Stimulated activated CD8-positive, alpha-beta memory T cell treated with anti-CD3 and anti-CD28 coated beads, Interleukin-12 subunit alpha, Interleukin-12 subunit beta, amount 100 ng/mL, for 1 hour (primary cell): Measurements from ENCODE around the gene FIBP.

Source experiments
- DNase-seq: peaks from one replicate; pipeline ENCODE4 v3.0.0-alpha.2; 2020; ENCODE audit warnings: low read depth

The FIBP gene

DNA sequence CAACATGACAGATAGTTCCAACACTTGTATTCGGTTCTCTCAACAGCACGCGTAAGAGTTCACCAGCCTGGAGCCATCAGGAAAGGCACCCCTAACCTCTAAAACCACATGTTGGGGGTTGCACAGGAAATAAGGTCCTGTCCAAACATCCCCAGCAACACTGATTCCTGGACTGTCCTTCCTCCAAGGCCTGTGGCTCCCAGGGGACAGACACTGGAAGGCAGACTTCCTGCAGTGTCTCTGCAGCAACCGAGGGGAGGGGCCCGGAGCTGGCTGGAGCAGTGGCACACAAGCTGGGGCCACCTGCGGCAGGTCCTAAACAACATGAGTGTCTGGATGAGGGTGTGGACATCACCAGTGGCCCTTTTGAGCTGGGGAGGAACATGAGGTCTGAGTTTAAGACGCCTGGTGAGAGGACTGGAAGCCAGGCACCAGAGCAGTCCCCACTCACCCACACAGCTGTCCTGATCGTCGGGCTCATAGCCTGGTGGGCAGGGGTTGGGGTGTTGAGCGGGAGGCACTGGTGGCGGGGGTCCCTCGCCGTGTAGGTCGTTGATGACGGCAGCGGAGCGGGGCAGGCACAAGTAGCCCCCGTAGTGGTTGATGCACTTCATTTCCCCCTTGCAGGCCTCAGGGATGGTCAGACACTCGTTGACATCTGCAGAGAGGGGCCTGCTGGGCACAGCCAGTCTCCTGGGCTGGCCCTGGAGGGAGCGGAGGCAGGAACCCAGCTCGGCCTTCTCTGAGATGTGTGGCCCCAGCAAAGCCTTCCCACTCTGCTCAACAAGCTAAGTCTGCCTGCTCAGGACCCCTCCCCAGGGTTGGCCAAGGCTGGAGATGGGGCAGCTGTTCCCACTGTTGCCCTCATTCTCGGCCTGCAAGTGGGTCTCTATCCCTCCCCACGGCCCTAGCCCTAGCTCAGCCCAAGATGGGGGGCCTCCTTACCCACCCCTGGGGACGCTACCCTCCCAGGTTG lies 17.3 kb downstream of the FIBP start:
- DNase-seq, result no peak

DNA sequence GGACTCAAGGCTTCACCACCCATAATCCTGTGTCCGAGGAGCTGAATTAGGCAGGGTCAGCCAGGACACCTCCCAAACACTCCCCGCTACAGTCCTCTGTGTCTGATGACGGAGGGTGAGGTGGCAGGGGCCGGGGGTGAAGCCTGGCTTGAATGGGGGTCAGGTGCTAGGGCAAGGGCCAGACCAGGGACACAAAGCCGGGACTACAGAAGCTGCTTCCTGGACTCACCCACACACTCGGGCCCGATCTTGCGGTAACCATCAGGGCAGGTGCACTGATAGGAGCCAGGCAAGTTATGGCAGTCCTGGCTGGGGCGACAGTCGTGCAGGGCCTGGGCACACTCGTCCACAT lies 18.0 kb downstream of the FIBP start:
- DNase-seq, result no peak

DNA sequence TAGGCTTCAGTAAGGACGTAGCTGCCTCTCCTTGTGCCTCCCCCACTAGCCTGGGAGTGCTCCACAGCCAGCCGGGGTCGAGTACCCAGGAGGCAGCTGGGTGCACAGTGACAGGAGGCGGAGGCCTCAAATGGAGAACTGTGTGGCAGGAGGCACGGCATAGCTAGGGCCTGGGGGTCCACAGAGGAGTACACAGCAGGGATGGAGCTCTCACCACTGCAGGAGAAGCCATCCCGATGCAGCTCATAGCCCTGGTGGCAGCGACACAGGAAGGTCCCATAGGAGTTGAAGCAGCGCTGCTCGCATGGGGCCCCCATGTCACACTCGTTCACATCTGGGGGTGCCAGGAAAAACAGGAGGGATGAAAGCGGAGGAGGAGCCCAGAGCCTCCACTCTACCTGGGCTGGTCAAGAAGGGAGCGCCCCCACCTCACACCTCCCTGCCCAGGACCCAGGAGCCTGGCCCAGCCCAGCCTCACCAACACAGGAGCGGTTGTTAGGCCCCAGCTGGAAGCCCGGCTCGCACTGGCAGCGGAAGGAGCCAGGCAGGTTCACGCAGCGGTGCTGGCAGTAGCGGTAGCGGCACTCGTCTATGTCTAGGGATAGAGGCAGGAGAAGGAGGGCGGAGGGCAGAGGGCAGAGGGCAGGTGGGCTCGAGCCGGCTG lies 18.5 kb downstream of the FIBP start:
- no peak for DNase-seq

DNA sequence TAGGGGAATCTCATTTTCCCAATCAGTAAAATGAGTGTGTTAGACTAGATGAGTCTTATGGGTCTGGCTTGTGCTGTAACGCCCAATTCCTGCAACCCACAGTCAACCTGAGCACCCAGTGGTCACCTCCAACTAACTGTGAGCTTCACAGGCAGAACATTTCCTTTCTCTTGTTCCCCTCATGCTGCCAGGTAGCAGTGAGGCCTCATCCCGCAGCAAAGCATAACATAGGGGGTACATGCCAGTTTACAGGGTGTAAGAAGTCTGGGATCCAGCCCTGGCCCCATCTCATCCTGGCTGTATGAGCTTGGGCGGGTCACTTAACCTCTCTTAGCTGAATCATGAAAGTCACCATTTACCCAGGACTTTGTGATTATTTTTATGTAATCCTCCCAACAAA lies 19.4 kb downstream of the FIBP start:
- DNase-seq, result no peak

DNA sequence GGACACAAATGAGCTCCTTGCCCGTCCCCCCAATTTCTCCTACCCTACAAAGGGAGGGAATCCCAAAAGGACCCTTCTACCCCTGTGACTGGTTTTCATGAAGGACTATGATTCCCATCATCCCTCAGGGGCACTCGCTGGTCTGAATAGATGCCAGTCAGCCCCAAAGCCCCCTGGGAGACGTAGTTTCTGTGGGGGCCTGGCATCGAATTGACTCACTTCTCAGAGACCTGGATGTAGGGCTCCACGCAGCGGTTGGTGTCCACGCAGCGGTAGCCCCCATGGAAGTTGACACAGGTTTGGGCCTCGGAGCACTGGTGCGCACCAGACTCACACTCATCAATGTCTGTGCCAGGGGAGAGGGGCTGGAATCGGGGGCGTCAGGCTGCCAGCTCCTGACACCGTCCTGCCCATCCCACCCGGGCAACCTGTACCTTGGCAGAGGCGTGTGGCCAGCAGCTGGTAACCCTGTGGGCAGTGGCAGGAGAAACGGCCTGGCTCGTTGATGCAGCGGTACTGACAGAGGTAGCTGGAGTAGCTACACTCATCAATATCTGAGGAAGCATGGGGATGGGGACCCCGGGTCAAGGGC lies 20.1 kb downstream of the FIBP start:
- no peak for DNase-seq

DNA sequence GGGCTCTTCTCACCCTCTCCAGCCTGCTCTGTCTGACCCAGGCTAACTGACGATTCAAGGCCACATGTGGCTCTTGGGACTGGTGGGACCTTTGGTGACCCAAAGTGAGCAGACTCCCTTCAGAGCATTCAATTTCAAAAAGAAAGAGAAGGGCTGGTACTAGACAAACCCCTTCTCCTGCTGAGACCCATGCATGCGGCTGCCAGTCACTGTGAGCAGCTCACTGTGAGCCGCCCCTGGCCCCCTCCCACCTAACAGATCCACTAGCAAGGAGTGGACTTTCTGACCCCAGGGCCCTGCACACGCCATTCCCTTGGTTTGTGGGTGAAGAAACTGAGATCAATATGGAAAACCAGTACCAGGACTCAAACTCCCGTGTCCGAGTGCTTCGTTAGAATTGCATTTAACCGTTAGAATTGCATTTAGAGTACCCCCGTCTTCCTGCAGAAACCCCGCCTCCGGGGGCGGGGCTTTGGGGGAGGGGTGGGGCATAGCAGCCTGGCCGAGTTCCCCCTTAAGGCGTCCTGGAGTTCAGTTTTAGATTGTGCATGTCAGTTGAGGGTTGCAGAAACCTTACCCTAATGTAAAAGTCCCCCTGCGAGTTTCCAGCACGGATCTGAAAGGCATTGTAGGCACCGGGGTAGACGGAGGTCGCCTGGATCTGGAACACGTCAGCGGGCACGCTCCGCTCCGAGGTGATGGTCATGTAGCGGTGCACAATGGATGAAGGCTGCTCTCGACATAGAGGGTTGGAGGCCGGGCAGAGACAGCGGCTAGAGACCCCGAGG lies 20.8 kb downstream of the FIBP start:
- DNase-seq, result no peak

DNA sequence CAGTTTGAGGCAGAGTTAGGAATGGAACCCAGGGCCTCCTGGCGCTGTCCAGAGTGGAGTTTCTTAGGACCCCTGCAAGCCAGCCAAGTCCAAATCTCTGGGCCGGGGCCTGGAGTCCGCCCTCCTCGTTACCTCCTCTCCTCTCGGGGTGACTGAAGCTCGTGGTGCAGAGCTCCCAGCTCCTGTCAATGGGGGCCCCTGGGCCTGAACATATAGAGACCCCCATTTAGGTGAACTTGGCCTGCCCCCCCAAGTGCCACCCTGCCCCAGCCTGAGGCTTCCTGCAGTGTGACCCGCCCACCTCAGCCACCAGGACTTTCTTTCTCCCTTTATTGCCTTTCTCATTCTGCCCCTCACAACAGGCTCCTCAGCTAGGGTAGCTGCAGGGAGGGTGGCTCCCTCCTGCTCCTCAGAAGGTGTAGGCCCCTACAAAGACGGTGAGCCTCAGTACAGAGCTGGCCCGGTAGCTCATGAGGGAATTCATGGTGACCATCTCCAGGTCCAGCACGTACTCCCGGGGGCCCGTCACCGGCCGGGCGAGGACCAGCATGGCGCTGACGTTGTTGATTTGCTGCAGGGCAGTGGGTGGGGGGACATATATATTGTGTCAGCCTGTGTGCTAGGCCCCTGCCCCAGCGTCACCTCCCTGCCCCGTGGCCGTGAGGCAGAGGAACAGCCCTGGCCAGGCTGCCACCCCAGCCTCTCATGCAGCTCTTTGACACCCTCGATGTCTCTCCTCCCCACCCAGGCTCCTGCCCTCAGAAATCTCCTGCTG lies 21.6 kb downstream of the FIBP start:
- no peak for DNase-seq

DNA sequence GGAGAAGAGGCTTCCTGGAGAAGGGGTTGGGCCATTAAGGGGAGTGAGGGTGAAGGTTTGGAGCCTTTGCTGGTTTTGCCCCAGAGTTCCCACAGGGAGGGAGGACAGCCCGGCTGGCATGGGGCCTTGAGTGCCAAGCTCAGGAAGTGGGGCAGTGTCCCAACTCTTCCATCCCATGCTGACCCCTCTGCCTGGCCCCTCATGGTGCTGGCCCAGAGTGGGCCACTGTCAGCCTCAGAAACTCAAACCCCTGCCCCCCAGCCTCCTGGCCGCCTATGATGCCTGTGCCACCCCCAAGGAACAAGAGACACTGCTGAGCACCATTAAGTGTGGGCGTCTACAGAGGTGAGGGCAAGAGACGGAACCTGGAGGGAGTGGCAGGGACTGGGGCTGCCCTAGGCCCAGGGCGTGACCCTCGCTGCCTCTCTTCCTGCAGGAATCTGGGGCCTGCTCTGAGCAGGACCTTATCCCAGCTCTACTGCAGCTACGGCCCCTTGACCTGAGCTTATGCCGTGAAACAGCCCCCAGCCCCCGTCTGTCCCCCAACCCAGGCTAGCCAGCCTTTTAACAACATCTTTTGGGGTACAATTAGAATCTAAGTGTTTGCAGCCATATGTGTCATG lies 22.6 kb downstream of the FIBP start:
- no peak for DNase-seq

DNA sequence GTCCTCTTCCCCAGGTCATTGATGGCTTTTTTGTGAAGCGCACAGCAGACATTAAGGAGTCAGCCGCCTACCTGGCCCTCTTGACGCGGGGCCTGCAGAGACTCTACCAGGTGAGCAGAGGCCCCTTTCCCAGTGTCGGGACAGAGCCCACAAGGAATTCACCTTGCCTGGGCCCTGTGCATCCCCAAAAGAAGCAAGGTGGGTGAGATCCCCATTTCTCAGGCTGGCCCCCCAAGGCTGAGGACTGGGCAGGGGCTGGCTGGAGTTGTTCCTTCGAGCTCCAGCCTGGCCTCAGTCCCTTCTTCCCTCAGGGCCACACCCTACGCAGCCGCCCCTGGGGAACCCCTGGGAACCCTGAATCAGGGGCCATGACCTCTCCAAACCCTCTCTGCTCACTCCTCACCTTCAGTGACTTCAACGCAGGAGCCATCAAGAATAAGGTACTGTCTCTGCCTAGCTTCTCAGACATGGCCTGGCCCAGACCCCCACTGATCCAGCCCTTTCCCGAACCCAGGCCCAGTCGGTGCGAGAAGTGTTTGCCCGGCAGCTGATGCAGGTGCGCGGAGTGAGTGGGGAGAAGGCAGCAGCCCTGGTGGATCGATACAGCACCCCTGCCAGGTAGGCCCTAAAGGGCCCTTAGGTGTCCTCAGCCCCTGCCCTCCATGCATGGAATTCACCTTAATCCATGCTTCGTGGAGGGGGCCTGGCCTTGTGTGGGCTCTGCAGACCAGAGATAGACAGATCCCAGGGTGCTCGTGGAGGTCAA lies 23.4 kb downstream of the FIBP start:
- DNase-seq, result no peak

DNA sequence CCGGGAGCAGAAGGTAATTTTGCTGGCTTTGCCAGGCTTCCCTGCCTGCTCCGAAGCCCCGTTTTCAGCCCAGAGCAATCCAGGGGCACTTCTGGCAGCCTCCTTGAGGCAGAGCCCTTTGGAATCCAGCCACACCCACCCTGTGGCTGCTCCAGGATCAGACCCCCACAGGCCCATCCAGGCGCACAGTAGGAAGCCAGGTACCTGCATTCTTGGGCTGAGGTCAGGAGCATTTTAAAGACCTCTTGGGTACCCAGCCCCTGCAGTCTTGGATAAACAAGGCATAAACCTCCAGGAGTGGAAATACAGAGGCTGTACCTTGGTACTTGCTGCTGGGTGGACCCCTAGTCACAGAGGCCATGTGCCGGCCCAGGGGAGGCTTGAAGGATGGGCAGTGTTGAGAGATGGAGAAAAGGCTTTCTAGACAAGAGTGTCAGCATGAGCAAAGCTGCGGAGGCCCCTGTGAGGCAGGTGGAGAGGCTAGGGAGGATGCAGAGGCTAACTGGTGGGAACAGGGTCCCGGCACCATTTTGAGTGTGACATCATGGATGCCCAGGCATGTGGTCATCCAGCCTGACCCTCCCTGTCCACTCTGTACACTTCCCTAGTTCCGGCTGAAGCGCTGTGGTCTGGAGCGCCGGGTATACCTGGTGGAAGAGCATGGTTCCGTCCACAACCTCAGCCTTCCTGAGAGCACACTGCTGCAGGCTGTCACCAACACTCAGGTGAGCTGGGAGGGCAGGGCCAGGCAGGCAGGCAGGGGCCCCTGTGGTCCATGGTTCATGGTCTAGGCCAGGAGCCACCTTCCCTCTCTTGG lies 24.2 kb downstream of the FIBP start:
- DNase-seq, result no peak

DNA sequence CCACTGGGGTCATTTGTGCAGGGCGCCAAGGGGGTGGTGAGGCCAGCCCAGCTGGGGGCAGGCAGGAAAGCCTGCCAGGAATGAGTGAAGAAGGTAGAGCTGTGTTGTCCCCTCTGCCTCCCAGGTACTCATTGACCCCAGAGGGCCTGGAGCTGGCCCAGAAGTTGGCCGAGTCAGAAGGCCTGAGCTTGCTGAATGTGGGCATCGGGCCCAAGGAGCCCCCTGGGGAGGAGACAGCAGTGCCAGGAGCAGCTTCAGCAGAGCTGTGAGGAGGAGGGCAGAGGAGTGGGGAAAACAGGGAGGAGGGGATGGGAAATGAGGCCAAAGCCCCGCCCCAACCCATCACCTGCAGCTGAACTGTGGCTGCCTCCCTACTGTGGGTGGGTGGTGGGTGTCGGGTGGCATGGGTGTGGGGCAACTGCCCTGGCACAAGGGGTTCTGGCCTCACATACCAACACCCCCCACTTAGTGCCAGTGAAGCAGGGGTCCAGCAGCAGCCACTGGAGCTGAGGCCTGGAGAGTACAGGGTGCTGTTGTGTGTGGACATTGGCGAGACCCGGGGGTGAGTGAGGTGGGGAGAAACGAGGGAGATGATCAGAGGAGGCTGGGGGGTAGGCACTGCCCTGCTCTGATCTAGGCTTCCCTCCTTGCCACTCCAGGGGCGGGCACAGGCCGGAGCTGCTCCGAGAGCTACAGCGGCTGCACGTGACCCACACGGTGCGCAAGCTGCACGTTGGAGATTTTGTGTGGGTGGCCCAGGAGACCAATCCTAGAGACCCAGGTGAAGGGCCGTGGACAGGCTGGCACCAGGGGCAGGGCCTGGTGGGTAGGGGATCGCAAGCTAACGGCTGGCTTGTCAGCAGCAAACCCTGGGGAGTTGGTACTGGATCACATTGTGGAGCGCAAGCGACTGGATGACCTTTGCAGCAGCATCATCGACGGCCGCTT lies 25.1 kb downstream of the FIBP start:
- DNase-seq, result no peak

DNA sequence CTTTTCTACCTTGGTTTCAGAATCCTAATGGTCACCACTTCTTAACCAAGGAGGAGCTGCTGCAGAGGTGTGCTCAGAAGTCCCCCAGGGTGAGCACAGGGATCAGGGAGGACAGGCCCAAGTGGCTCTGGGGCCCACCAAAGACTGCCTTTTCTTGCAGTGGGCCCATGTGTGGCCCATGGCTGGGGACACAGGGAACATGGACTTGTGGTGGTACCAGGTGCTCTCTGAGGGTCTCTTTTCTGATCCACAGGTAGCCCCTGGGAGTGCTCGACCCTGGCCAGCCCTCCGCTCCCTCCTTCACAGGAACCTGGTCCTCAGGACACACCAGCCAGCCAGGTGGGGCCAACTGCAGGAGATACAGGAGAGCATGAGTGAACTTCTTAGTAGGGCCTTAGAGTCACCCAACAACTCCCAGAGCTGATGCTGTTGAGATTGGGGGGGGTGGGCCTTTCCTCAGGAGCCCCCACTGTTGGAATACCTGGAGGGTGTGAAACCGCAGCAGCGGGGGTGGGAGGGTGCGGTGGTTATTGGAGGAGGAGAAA lies 26.0 kb downstream of the FIBP start:
- no peak for DNase-seq

DNA sequence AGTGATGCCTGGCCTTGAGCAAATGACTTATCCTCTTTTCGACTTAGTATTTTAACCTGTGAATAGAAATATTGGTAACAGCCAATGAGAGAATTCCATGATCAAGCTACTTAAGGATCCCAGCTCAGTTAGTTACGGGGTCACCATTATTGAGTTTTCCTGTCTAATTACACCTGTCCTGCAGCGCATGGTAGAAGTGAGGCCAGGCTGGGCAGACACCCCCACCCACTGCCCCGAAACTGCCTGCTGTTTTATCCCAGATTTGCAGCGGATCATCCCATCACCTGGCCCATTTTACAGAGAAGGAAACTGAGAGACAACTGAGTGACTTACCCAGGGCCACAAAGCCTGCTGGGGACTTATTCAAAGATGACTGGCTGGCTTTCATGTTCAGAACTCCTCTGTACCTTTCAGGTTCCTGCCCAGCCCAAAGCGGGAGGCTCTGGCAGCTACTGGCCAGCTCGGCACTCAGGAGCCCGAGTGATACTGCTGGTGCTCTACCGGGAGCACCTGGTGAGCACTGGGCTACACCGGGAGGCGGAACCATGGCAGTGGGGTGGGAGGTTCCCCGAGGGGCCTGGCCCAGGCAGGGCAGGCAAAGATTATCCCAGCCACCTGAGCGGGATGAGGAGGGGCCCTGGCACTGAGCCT lies 26.6 kb downstream of the FIBP start:
- no peak for DNase-seq

DNA sequence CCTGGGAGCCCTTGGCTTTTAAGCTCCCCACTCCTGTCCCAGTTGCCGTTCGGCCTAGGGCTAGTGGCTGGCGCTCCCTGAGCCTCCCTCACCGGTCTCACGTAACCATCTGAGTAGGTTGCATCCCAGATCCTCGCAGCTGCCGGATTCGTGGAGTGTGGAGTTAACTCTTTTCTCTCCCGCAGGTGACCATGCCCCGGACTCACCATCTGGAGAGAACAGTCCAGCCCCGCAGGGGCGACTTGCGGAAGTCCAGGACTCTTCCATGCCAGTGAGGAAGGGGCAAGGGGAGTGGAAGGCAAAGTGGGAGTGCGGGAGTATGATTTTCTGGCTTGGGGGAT lies 27.1 kb downstream of the FIBP start:
- DNase-seq, result no peak

DNA sequence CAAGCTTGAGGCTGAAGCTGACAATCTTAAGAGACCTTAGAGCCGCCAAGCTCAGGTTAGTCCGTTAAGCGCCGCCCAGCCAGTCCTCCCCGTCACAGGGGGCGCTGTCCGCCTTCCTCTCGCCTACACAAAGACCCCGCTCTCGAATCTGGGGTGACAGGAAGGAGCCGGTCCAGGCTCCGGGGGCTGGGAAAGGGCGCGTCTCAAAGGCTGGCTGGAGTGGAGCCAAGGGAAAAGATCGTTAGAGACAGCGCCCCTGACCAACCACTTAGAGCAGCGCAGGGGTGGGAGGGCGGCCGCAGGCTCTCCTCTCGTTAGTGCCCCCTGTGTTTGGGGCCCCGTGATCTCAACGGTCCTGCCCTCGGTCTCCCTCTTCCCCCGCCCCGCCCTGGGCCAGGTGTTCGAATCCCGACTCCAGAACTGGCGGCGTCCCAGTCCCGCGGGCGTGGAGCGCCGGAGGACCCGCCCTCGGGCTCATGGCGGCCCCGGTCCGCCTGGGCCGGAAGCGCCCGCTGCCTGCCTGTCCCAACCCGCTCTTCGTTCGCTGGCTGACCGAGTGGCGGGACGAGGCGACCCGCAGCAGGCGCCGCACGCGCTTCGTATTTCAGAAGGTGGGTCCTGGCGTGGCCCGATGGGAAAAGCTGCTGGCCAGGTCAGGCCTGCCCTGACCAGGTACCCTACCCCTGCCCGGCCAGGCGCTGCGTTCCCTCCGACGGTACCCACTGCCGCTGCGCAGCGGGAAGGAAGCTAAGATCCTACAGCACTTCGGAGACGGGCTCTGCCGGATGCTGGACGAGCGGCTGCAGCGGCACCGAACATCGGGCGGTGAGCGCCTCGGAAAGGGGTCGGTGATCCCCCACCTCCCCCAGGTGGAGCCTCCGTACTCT lies 27.8 kb downstream of the FIBP start, which contains the start of gene MUS81:
TSS of gene MUS81 (plus strand) at position 156 of the 887 bp plus-strand sequence. CDS start at position 477, 321 bp downstream.
- DNase-seq, result peak; percentile 96

DNA sequence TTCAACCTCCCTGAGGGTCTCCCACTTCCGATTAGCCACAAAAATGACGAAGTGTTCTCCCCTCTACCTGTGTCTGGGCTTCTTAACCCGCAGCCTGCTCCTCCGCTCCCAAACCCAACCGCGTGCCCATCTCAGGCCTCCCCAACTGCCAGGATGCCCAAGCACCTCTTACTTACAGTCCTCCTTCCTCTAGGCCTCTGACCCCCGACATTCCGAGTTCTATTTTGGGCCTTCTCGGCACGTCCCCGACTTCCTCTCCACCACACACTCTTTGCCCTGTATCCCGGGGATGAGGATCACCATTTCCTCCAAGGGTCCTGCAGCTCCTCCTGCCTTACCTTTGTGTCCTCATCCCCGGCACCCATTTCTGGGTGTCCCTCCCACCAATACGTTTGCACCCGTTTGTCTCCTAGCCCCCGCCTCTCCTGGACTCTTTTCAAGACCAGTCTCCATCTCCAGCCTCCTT lies 28.4 kb downstream of the FIBP start:
- no peak for DNase-seq
